RWPE2 (cell line): ENCODE data around the gene AKAP6.

Experiments used
- ATAC-seq: fragments of 200-7000 bp; cut with Tn5 transposase; 3 replicates; pipeline ENCODE4 v1.9.1; 2021; ENCODE audit warnings: low read depth
- DNase-seq: peaks from one replicate; pipeline ENCODE4 v3.0.0-alpha.2; 2020; ENCODE audit warnings: low spot score
- H3K27ac ChIP-seq: fragments of 450-650 bp; 2 replicates; pipeline ENCODE4 v1.5.1; 2017; ENCODE audit warnings: mild to moderate bottlenecking; ENCODE audit not compliant: poor library complexity, severe bottlenecking
- H3K27me3 ChIP-seq: fragments of 250-450 bp; sonication (Bioruptor Pico); 2 replicates; pipeline ENCODE4 v1.5.1; 2021; ENCODE audit warnings: mild to moderate bottlenecking, moderate library complexity; ENCODE audit not compliant: insufficient read depth, poor library complexity, severe bottlenecking
- H3K36me3 ChIP-seq: fragments of 250-450 bp; sonication (Bioruptor Pico); 2 replicates; pipeline ENCODE4 v1.5.1; 2020; ENCODE audit warnings: low read depth, mild to moderate bottlenecking, moderate library complexity
- H3K4me1 ChIP-seq: fragments of 250-450 bp; sonication (Bioruptor Pico); 2 replicates; pipeline ENCODE4 v1.5.1; 2021; ENCODE audit warnings: mild to moderate bottlenecking, moderate library complexity; ENCODE audit not compliant: insufficient read depth, poor library complexity, severe bottlenecking
- H3K4me3 ChIP-seq: fragments of 250-450 bp; sonication (Bioruptor Pico); 2 replicates; pipeline ENCODE4 v1.5.1; 2021; ENCODE audit warnings: mild to moderate bottlenecking, moderate library complexity; ENCODE audit not compliant: severe bottlenecking
- H3K9me3 ChIP-seq: fragments of 250-450 bp; sonication (Bioruptor Pico); 2 replicates; pipeline ENCODE4 v1.5.1; 2021; ENCODE audit warnings: mild to moderate bottlenecking, moderate library complexity; ENCODE audit not compliant: severe bottlenecking
- TF ChIP-seq, protein P1 (sequence below): fragments of 450-650 bp; IDR thresholded peaks from one replicate; pipeline ENCODE4 v1.5.1; 2017; ENCODE audit warnings: mild to moderate bottlenecking, moderate library complexity; ENCODE audit not compliant: poor library complexity, severe bottlenecking

AKAP6 gene

GRCh38 chr14:32728526-32728925 lies 399.4 kb downstream of the AKAP6 start:
- Histone ChIP-seq H3K9me3 (no peaks in the 10 kb centered on the region), H3K27ac (no peak overlapping the region), H3K36me3 (no peaks in the 10 kb centered on the region), H3K4me3 (no peak overlapping the region), H3K4me1 (peaks cover 9% of the 10 kb centered on the region), H3K27me3 (no peaks in the 10 kb centered on the region)
- TF ChIP-seq, protein P1, sequence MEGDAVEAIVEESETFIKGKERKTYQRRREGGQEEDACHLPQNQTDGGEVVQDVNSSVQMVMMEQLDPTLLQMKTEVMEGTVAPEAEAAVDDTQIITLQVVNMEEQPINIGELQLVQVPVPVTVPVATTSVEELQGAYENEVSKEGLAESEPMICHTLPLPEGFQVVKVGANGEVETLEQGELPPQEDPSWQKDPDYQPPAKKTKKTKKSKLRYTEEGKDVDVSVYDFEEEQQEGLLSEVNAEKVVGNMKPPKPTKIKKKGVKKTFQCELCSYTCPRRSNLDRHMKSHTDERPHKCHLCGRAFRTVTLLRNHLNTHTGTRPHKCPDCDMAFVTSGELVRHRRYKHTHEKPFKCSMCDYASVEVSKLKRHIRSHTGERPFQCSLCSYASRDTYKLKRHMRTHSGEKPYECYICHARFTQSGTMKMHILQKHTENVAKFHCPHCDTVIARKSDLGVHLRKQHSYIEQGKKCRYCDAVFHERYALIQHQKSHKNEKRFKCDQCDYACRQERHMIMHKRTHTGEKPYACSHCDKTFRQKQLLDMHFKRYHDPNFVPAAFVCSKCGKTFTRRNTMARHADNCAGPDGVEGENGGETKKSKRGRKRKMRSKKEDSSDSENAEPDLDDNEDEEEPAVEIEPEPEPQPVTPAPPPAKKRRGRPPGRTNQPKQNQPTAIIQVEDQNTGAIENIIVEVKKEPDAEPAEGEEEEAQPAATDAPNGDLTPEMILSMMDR: no peak
- ATAC-seq: no peak
- no peak for DNase-seq

GRCh38 chr14:32728976-32729375 lies 399.9 kb downstream of the AKAP6 start:
- TF ChIP-seq, protein P1: no peak
- DNase-seq (no peak), ATAC-seq (no peak)
- Histone ChIP-seq H3K27ac (no peak overlapping the region), H3K9me3 (no peaks in the 10 kb centered on the region), H3K36me3 (no peaks in the 10 kb centered on the region), H3K27me3 (no peaks in the 10 kb centered on the region), H3K4me3 (no peak overlapping the region), H3K4me1 (peaks cover 9% of the 10 kb centered on the region)

DNA sequence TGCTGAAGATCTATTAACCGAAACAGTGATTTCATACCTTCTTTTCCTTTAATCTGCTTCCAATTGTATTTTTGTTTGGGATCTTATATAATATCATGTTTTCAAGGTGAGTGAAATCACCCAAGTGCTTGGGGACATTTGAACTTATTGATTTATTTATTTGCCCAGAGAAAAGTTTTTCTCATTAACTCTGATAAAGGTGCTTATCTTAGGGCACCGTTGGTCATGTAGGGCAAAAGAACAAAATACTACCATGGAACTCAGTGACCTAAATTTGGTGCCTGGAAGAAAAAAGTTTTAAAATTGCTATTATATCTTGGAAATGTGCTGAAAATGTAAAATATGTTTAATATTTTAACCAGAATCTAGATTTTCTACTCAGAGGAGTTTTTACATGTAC lies 402.2 kb downstream of the AKAP6 start:
- Histone ChIP-seq H3K4me1 (no peaks in the 10 kb centered on the region), H3K27ac (no peak overlapping the region), H3K36me3 (no peaks in the 10 kb centered on the region), H3K27me3 (no peaks in the 10 kb centered on the region), H3K4me3 (no peak overlapping the region), H3K9me3 (no peaks in the 10 kb centered on the region)
- ATAC-seq: no peak
- no peak for DNase-seq
- TF ChIP-seq, protein P1: no peak

DNA sequence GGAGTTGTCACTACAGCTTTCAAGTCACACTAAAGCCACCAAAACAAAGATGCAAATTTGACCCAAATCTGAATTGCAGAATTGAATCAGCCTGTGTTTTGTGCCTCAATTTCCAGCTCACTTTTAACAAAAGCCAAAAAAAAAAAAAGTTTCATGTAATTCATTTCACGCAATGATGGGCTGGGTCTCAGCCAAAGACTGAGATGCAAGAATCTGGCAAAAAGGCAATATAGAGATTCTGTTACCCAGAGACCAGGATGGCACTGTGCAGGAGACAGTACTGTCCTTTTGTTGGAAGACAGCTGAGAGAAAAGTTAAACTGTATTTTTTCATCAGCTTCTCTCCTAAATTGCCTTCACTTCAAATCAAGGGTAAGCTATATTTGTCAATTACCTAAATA lies 403.9 kb downstream of the AKAP6 start:
- H3K4me3 ChIP-seq: no peak overlapping the region
- no peaks in the 10 kb centered on the region for H3K9me3 ChIP-seq
- TF ChIP-seq, protein P1: no peak
- H3K27me3 ChIP-seq: no peaks in the 10 kb centered on the region
- no peaks in the 10 kb centered on the region for H3K36me3 ChIP-seq
- DNase-seq (no peak), ATAC-seq (no peak)
- no peak overlapping the region for H3K27ac ChIP-seq
- no peaks in the 10 kb centered on the region for H3K4me1 ChIP-seq

- H3K27ac ChIP-seq: no peak overlapping the region
- DNase-seq: no peak
- no peak for ATAC-seq
- H3K9me3 ChIP-seq: no peaks in the 10 kb centered on the region
- TF ChIP-seq, protein P1: no peak
- no peaks in the 10 kb centered on the region for H3K27me3 ChIP-seq
- no peaks in the 10 kb centered on the region for H3K36me3 ChIP-seq
- no peak overlapping the region for H3K4me3 ChIP-seq
- peaks cover 10% of the 10 kb centered on the region for H3K4me1 ChIP-seq
These were observed 405.2 kb downstream of the AKAP6 start for GRCh38 chr14:32734261-32734660.
